ENCODE results near the gene OSBP2. TPM values are rescaled to one million over a fixed set of nuclear protein-coding genes. Genes with fewer than 3 reads are reported as not detected.

Gene OSBP2
- total RNA-seq, 1 experiment from 2014 or later = 7.1 TPM

DNA sequence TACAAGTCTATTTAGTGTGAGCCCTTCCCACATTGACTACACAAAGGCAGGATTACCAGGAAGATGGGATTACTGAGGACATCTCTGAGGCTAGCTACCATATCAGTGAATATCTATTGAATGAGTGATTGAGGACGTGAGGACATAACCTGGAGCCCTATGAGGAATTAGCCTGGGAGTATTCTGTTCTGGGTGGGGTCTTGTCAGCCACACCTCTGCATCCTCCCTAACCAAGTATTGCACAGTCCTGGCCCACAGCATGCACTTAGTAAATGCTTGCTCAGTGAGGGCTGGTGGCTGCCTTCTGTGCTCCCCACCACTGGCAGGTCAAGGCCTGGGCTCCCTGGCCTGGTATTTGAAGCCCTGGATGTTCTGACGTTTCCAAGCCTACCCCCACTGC lies 41.8 kb upstream of the OSBP2 start:
- intact Hi-C loops (cut with micrococcal nuclease; ENCODE audit: unreplicated experiment) = no loop called here
- H4K20me1 ChIP-seq (ENCODE audit: insufficient read depth) = no peaks in the 10 kb centered on the region
- no TSS peak for BruUV-seq (replicated peaks)
- no peaks in the 10 kb centered on the region for H3K27me3 ChIP-seq (ENCODE audit: insufficient read depth, low read depth)
- H2AFZ ChIP-seq = no peak overlapping the region
- ChIA-PET POLR2A (ENCODE audit: unreplicated experiment) (no interaction called here), CTCF (no interaction called here)
- H3F3A ChIP-seq (ENCODE audit: insufficient read depth, low read depth) = peaks cover 11% of the 10 kb centered on the region; the same call in 1 of the 2 replicates
- no peaks in the 10 kb centered on the region for H3K9me3 ChIP-seq (ENCODE audit: insufficient read depth, low read depth)
- no peaks in the 10 kb centered on the region for H3K79me2 ChIP-seq (ENCODE audit: low read depth)
- no peak overlapping the region for H3K4me3 ChIP-seq
- no peak overlapping the region for H3K4me2 ChIP-seq
- H3K9me2 ChIP-seq (ENCODE audit: insufficient read depth) = no peaks in the 10 kb centered on the region
- peaks cover 15% of the 10 kb centered on the region for H3K4me1 ChIP-seq (replicated peaks; ENCODE audit: insufficient read depth)
- no peaks in the 10 kb centered on the region for H3K36me3 ChIP-seq (ENCODE audit: low read depth)
- TF ChIP-seq EZH2 (IDR thresholded peaks at IDR 0.05; ENCODE audit: low read depth) = no peak
- TF ChIP-seq, protein P1, sequence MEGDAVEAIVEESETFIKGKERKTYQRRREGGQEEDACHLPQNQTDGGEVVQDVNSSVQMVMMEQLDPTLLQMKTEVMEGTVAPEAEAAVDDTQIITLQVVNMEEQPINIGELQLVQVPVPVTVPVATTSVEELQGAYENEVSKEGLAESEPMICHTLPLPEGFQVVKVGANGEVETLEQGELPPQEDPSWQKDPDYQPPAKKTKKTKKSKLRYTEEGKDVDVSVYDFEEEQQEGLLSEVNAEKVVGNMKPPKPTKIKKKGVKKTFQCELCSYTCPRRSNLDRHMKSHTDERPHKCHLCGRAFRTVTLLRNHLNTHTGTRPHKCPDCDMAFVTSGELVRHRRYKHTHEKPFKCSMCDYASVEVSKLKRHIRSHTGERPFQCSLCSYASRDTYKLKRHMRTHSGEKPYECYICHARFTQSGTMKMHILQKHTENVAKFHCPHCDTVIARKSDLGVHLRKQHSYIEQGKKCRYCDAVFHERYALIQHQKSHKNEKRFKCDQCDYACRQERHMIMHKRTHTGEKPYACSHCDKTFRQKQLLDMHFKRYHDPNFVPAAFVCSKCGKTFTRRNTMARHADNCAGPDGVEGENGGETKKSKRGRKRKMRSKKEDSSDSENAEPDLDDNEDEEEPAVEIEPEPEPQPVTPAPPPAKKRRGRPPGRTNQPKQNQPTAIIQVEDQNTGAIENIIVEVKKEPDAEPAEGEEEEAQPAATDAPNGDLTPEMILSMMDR (conservative IDR thresholded peaks at IDR 0.05) = no peak
- H3K27ac ChIP-seq = no peak overlapping the region
- peak in 1 of 2 experiments; percentile 31 for DNase-seq

DNA sequence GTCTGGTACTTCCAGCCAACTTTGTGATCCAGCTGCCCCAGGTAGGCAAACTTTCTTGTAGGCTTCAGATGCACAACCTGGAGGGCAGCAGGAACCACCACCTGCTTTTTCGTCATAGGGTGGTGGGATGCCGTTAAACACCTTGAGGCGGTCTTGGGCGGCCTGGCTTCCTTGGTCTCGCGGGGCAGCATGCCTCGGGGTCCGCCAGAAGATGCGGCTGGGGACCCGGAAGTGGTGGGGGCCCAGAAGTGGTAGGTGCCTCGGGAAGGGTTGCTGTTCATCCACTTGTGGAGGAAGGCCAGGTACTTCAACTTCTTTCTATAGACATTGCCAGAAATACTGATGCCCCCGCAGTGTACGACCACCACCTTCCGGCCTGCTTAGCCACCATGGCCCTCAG lies 40.3 kb upstream of the OSBP2 start:
- BruUV-seq (replicated peaks) = no TSS peak
- H3F3A ChIP-seq (ENCODE audit: insufficient read depth, low read depth) = peaks cover 11% of the 10 kb centered on the region; the same call in 1 of the 2 replicates
- intact Hi-C loops (cut with micrococcal nuclease; ENCODE audit: unreplicated experiment) = no loop called here
- H3K9me2 ChIP-seq (ENCODE audit: insufficient read depth) = no peaks in the 10 kb centered on the region
- no peak overlapping the region for H2AFZ ChIP-seq
- no peaks in the 10 kb centered on the region for H4K20me1 ChIP-seq (ENCODE audit: insufficient read depth)
- no peak overlapping the region for H3K4me3 ChIP-seq
- H3K79me2 ChIP-seq (ENCODE audit: low read depth) = no peaks in the 10 kb centered on the region
- ChIA-PET POLR2A (ENCODE audit: unreplicated experiment) (no interaction called here), CTCF (no interaction called here)
- no peak for TF ChIP-seq EZH2 (IDR thresholded peaks at IDR 0.05; ENCODE audit: low read depth)
- TF ChIP-seq, protein P1 (conservative IDR thresholded peaks at IDR 0.05) = no peak
- DNase-seq = no peak
- no peaks in the 10 kb centered on the region for H3K36me3 ChIP-seq (ENCODE audit: low read depth)
- no peak overlapping the region for H3K4me2 ChIP-seq
- no peaks in the 10 kb centered on the region for H3K27me3 ChIP-seq (ENCODE audit: insufficient read depth, low read depth)
- H3K4me1 ChIP-seq (replicated peaks; ENCODE audit: insufficient read depth) = peaks cover 8% of the 10 kb centered on the region; the same call in 1 of the 2 replicates
- H3K27ac ChIP-seq = no peak overlapping the region
- no peaks in the 10 kb centered on the region for H3K9me3 ChIP-seq (ENCODE audit: insufficient read depth, low read depth)

DNA sequence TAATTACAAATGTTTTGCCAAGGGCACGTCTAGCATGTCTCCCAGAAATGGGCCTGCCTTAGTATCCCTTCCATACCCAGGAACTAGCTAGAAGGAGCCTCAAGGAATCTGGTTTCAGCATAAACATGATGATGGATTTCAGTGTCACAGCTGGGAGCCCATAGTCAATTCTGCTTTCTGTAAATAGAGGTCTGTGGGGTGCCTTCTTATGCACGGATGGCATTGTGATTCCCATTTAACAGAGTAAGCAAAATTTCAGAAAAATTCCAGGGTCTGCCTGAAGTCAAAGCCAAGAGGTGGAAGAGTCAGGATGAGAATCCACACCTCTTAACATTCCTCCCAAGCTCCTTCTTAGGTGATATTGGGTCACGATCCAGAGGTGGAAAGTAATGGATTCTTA lies 39.1 kb upstream of the OSBP2 start:
- no peaks in the 10 kb centered on the region for H3K36me3 ChIP-seq (ENCODE audit: low read depth)
- no peak overlapping the region for H3K4me3 ChIP-seq
- CTCF ChIA-PET = interaction anchor here (0.7 kb wide), 1 partner anchor 141 kb away, joined by 3 read pairs; no protein-coding TSS in a partner anchor
- peak in 1 of 2 experiments; percentile 28 for DNase-seq
- intact Hi-C loops (cut with micrococcal nuclease; ENCODE audit: unreplicated experiment) = no loop called here
- no peaks in the 10 kb centered on the region for H3K9me2 ChIP-seq (ENCODE audit: insufficient read depth)
- POLR2A ChIA-PET (ENCODE audit: unreplicated experiment) = interaction anchor here (0.6 kb wide), 1 partner anchor 318 kb away, joined by 4 read pairs; no protein-coding TSS in a partner anchor
- no peak overlapping the region for H3K27ac ChIP-seq
- no peaks in the 10 kb centered on the region for H3K27me3 ChIP-seq (ENCODE audit: insufficient read depth, low read depth)
- BruUV-seq (replicated peaks) = no TSS peak
- H3K4me2 ChIP-seq = no peak overlapping the region
- no peaks in the 10 kb centered on the region for H4K20me1 ChIP-seq (ENCODE audit: insufficient read depth)
- H3K9me3 ChIP-seq (ENCODE audit: insufficient read depth, low read depth) = no peaks in the 10 kb centered on the region
- TF ChIP-seq, protein P1 (conservative IDR thresholded peaks at IDR 0.05) = no peak
- no peak for TF ChIP-seq EZH2 (IDR thresholded peaks at IDR 0.05; ENCODE audit: low read depth)
- no peaks in the 10 kb centered on the region for H3K4me1 ChIP-seq (replicated peaks; ENCODE audit: insufficient read depth)
- peaks cover under 1% of the 10 kb centered on the region; the same call in 1 of the 2 replicates for H3F3A ChIP-seq (ENCODE audit: insufficient read depth, low read depth)
- no peak overlapping the region for H2AFZ ChIP-seq
- no peaks in the 10 kb centered on the region for H3K79me2 ChIP-seq (ENCODE audit: low read depth)

Measured in PC-9 (cell line).